ENCODE data around the gene WRAP73.
"Not testable (repeated sequence)": the region's sequence is repeated elsewhere in the genome, so short reads cannot be mapped to it uniquely, and the experiment has no call there.

Gene WRAP73

GRCh38 chr1:3627515-3628253 lies 22.2 kb downstream of the WRAP73 start:
- no peak for DNase-seq

DNA sequence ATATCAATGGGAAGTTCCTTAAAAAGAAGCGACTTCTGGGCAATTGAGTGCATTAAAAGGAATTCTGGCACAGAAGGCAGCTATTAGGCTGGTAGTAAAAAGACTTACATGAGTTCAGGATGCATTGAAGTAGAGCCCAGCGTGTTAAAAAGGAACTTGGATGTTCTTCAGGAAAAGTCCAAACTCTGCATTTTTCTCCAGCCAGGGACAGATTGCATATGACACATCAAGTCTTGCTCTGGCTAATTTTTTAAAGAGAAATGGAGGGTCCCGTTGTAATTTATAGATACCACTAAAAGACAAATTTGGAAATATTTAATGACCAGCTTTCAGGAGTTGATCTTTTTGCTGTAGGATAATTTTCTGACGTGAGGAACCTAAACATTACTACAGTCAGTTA lies 23.9 kb downstream of the WRAP73 start:
- DNase-seq = no peak

DNA sequence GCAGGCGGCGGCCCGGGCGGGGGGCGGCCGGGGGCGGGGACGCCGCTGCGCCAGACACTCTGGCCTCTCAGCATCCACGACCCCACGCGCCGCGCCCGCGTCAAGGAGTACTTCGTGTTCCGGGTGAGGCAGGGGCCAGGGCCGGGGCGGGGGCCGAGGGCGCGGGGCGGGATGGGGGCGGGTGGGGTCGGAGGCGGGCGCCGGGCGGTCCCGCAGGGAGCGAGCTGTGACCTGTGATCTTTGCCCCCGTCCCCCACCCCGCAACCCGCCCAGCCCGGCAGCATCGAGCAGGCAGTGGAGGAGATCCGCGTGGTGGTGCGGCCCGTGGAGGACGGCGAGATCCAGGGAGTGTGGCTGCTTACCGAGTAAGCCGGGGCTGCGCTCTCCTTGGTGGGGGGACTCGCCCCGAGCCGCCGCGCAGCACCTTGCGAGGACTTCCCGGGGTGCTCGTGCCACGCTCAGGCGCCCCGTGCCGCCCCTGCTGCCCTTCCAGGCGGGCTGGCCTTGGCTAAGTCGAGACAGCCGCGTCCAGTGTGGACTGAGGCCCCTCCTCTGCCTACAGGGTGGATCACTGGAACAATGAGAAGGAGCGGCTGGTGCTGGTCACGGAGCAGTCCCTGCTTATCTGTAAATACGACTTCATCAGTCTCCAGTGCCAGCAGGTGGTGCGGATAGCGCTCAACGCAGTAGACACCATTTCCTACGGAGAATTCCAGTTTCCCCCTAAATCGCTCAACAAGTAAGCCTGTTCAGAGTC lies 24.6 kb downstream of the WRAP73 start:
- DNase-seq = no peak

GRCh38 chr1:3624200-3625136 lies 25.4 kb downstream of the WRAP73 start, which contains the start of gene TPRG1L:
Gene TPRG1L, plus strand, starts transcription at chr1:3625015. Its CDS starts 58 bp downstream, at chr1:3625073.
- peak; percentile 90 to 93 for DNase-seq

GRCh38 chr1:3623441-3624199 lies 26.3 kb downstream of the WRAP73 start:
- DNase-seq = no peak

GRCh38 chr1:3622102-3622501 lies 27.8 kb downstream of the WRAP73 start:
- not testable (repeated sequence) for DNase-seq

GRCh38 chr1:3621151-3621671 lies 28.7 kb downstream of the WRAP73 start:
- peak in 1 of 2 donors; percentile 7 for DNase-seq

GRCh38 chr1:3620708-3621107 lies 29.2 kb downstream of the WRAP73 start:
- DNase-seq = no peak

DNA sequence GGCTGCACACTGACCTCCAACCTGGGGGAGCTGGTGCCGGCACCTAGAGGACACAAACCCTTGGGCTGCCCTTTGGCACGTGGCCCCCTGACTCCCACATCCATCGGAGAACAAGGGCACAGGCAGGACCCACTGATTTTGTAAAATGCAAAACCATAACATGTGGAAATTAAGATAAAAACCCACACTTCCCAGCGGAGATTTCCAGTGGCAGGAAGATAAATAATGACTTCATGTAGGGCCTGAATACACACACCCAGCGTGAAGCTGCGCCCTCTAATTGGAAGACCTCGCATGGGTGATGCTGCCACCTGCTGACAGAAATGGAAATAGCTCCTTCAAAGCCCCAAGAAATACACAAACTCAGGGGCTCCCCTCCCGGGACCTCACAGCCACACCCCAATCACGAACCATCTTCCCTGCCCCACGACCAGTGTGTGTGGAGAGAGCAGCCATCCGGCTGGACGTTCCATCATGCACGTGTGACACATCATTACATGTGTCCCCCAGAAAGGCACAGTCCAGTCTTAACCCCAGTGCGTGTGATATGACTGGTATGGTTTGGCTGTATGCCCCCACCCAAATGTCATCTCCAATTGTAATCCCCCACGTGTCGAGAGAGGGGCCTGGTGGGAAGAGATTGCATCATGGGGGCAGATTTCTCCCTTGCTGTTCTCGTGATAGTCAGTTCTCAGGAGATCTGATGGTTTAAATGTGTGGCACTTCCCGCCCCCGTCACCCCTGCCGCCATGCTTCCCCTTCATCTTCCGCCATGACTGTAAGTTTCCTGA lies 30.8 kb downstream of the WRAP73 start:
- peak; percentile 29 to 77 for DNase-seq

- DNase-seq = no peak
Measured at GRCh38 chr1:3618531-3618880, 31.4 kb downstream of the WRAP73 start.

- DNase-seq = no peak
Measured at GRCh38 chr1:3617806-3618345, 32.0 kb downstream of the WRAP73 start.

- no peak for DNase-seq
Measured at GRCh38 chr1:3616861-3617260, 33.0 kb downstream of the WRAP73 start.

- DNase-seq = no peak
Measured at GRCh38 chr1:3614755-3615742, 34.9 kb downstream of the WRAP73 start.

DNA sequence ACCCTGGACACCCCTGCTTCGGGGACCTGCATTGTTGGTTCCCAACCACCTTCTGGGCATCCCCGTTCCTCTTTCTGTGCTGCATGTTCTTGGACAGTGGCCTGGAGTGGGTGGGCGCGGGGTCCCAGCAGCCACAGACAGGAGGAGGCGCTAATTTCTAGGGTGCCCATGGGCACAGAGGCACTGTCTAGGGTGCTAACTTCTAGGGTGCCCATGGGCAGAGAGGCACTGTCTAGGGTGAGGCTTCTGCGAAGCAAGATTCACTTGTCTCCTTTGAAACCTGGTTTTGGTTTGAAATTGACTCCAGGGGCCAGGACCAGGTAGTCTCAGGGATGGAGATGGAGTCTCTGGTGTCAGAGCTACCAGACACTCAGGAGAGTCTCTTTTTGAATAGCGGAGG lies 37.8 kb downstream of the WRAP73 start:
- no peak for DNase-seq

DNA sequence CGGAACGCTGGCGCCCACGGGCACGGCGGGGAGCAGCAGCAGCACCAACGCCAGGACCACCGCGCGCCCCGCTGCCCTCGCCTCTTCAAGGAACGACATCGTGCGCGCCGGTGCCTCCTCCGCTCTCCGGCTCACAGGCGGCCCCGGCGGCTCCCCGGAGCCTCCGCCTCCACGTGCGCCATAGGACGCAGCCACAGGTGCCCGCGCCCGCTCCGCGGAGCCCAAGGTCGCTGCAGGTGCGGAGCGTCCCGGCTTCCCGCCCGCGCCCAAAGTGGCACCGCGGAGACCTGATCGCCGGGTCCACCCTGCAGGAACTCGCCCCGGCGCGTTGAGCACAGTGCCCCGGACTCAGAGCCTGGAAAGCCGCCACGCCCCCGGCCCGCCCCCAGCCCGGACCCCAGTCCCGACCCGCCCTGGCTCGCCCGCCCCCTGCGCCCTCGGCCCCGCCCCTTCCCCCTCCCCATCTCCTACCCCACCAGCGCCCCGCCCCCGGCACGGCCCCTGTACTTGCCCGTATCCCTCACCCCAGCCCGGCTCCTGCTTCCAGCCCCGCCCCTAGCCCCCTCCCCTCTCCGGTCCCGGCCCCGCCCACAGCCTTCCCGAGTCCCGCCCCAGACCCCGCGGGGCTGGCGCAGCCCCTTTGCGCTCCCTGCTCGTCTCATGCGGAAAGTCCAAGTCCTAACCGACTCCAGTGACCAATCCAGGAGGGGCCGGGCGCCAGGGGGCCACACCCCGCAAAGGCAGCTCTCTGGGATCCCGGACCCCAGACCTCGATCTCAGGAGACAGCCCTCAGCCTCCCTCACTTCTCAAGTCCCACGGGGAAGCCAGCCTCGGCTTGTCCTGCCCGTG lies 38.5 kb downstream of the WRAP73 start, which contains the start of gene MEGF6:
MEGF6 (minus strand) TSS at position 339 of the 850 bp plus-strand sequence; CDS start at position 99, 240 bp downstream.
- peak in 1 of 2 donors; percentile 26 for DNase-seq

- DNase-seq = peak; percentile 15 to 45
Measured at GRCh38 chr1:3610527-3611169, 39.3 kb downstream of the WRAP73 start.

DNA sequence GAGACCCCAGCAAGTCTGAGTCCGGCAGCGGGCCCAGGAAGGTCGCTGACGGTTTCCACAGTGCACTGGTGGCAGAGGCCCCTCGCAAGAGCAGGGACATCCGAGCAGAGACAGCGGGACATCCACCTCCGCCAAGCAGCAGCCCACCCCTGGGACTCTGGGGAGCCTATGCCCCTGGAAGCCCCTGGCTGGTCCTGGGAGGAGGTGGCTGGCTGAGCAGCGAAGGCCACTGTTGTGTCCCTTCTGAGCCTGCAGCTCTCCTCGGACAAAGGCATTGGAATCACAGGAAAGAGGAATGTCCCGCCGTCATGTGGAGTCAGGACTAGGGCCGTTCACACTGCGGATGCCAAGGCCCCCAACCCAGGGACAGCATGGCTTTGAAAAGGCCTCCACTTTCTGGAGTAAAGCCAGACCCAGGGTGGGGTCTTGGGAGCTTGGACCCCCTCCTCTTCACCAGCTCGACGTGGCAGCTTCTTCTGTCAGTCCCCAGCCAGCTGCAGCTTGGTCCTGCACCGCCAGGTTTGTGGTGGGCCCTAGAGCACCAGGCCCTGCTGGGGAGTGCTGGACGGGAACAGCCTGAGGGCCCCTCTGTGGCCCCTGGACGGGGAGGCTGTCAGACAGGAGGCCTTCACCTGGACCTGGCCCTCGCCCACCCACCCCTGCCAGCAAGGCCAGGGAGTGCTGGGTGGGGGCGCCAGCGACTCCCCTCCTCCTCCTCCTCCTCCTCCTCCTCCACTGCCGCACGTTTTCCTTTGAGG lies 40.0 kb downstream of the WRAP73 start:
- no peak for DNase-seq
